Measurements from ENCODE around the gene TRIP12.
"Not testable (repeated sequence)": the region's sequence is repeated elsewhere in the genome, so short reads cannot be mapped to it uniquely, and the experiment has no call there.

GRCh38 chr2:229850355-229851275, 71.2 kb downstream of the TRIP12 start:
- not testable (repeated sequence) for TF ChIP-seq CTCF, POLR2A (IDR thresholded peaks at IDR 0.05)
